RKO (cell line): ENCODE data around the gene SNX9.
A peak's percentile ranks its signal among the peaks of the same experiment; 100 is the strongest.
"Not testable (repeated sequence)": the region's sequence is repeated elsewhere in the genome, so short reads cannot be mapped to it uniquely, and the experiment has no call there.

Experiments
- DNase-seq: peaks from one replicate; pipeline ENCODE4 v3.0.0-alpha.2; 2016; ENCODE audit warnings: low spot score

Gene SNX9

GRCh38 chr6:157823001-157823527 is at the start of gene SNX9:
SNX9 (plus strand) TSS chr6:157823246; CDS start chr6:157823435, 189 bp downstream.
- peak; percentile 84 for DNase-seq

DNA sequence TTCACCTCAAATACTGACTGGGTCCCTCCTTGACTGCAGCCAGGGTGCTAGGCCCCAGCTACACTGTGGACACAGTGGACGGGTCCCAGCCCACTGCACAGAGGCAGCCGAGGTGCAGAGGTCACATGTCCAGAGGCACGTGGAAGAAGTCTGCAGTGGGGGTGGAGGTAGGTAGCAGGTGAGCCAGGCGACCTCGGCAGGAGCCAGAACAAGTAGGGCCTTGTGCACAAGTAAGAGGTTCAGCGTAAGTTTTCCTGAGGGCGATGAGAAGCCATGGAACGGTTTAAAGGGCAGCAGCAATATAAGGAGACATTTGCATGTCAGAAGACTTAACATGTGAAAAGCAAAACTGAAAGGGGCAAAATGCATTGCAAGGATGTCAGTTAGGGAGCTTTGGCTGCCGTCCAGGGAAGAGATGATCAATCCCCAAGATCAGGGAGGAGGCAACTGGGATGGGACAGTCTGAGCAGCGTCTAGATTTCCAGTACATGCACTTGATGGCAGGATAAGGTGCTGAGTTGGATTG is 49.7 kb upstream of the SNX9 start:
- no peak for DNase-seq

GRCh38 chr6:157774153-157775135 is 48.6 kb upstream of the SNX9 start:
- no peak for DNase-seq

GRCh38 chr6:157775376-157775775 is 47.7 kb upstream of the SNX9 start:
- DNase-seq, result no peak

DNA sequence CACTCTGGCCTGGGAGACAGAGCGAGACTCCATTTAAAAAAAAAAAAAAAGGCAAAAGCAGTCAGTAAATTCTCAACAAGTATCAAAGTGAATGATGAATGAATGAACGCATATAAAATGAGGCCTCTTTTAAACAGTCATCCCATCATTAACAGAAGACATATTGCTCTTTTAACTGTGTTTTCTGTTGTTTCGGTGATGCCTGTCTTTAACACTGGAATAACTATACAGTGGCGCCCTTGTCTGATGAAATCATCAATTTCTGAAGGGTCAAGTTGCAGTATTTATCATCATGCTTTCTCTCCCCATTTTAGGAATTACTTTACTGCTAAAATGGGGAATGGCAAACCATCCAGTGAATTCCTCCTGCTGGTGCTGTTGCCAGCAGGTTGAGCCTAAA is 45.7 kb upstream of the SNX9 start:
- DNase-seq, result no peak

DNA sequence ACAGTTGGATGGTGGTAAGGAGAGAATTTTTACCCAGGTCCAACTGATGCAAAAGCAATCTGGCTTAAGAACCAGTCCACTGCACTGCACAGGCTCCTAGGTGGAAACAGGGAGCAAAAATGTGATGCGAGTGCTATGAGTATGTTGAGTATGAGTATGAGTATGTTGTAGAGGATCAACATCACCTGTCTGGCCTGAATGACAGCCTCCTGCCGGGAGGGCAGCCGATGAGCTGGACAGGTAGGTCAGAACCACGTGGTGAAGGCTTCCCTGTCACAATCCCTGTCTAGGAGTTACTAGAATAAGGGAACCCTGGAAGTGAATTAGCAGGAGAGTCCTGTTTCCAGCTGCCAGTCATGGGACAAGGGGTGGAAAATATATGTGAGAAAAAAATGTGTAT is 44.3 kb upstream of the SNX9 start:
- DNase-seq, result no peak

GRCh38 chr6:157779705-157780604 is 43.1 kb upstream of the SNX9 start:
- DNase-seq, result no peak

DNA sequence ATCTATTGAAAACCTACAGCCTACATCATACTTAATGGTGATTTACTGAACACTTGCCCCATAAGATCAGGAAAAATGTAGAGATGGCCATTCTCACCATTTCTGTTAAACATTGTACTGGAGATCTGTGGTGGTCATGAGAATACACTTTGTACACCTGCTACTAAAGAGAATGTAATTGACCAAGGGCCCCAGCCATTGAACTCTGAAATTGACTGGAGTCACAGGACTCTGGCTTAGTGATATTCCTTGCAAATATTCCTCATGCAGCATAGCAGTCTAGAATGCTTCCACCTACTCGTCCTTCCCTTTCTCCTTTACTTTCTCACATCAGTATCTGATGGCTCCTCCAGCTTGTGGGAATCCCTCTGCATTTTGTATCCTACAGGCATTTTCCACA is 37.4 kb upstream of the SNX9 start:
- DNase-seq, result no peak

DNA sequence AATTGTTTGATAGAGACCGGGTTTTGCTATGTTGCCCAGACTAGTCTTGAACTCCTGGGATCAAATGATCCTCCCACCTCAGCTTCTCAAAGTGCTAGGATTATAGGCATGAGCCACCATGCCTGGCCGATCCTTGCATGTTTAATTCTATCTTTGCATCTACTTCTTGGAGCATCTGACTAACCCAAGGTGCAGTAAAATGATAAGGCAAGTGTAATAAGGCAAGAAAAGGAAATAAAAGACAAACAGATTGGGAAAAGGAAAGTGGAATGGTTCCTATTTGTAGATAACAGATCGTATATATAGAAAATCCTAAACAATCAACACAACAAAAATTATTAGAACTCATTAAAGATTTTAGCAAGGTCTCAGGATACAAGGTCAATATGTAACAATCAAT is 36.8 kb upstream of the SNX9 start:
- DNase-seq, result no peak

DNA sequence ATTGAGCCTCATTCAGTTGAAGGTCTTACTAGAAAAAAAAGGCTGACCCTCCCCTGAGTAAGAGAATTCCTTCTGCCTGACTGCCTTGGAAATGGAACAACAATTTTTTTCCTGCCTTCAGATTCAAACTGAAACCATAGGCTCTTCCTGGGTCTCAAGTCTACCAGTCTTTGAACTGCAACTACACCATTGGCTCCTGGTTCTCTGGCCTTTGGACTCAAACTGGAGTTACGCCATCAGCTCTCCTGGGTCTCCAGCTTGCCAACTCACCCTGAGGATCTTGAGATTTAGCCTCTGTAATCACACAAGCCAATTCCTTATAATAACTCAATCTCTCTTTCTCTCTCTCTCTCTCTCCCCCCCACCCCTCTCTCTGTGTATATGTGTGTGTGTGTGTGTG is 36.0 kb upstream of the SNX9 start:
- peak; percentile 29 for DNase-seq

DNA sequence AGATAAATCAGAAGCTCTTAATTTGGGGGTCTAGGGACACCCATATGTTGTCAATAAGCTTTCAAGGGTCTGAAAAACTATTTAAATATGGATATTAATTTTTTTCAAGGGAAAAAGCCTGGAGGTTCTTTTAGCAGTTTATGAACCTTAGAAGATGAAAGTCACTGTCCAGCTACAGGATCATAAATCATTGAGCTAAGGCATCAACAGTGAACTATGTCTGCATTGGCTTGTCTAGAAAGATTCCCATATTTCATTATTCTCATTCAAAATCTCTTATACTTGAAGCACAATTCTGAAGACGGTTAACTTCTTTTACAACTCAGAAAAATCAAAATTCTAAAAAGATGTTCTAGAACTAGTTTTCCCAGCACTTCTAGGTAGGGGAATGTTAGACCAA is 34.9 kb upstream of the SNX9 start:
- no peak for DNase-seq

- no peak for DNase-seq
Measured at GRCh38 chr6:157789297-157789696, 33.7 kb upstream of the SNX9 start.

DNA sequence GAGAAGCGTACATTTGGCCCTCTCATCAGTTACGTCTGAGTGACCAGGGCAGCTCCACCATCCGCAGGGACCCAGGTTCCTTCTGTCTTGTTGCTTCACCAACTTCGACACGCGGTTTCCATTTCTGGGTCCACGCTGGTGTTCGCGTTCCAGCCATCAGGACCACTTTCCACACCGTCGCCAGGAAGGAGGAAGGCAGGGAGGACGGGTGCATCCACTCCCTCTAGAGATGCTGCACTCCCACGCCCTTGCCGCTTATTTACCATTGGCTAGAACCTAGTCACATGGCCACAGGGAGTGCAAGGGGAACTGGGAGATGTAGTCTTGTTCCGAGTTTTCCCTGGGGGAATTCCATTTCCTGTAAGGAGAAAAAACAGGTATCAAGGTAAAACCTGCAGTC is 33.2 kb upstream of the SNX9 start:
- DNase-seq, result no peak

GRCh38 chr6:157790548-157791160 is 32.4 kb upstream of the SNX9 start:
- DNase-seq, result no peak

DNA sequence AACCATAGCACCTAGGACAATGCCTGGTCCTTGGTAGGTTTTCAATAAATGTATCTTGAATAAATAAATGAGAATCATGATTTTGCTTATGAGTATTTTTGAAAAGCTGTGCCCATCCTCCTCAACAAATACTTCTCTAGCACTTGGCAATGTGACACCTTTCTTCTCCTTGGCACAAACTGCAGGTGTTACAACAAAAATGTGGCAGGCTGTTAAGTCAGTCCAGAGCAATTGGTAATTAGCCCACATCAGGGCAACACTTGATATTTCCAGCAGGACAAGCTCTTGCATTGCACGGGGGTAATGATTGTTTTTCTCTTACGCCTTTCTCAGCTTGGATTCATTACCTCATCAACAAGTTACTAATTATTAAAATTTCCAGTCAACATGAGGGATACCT is 31.6 kb upstream of the SNX9 start:
- DNase-seq, result no peak

- no peak for DNase-seq
Measured at GRCh38 chr6:157792671-157793070, 30.4 kb upstream of the SNX9 start.

GRCh38 chr6:157794012-157794411 is 29.0 kb upstream of the SNX9 start:
- DNase-seq, result not testable (repeated sequence)

- DNase-seq, result no peak
Measured at GRCh38 chr6:157795841-157796240, 27.2 kb upstream of the SNX9 start.

DNA sequence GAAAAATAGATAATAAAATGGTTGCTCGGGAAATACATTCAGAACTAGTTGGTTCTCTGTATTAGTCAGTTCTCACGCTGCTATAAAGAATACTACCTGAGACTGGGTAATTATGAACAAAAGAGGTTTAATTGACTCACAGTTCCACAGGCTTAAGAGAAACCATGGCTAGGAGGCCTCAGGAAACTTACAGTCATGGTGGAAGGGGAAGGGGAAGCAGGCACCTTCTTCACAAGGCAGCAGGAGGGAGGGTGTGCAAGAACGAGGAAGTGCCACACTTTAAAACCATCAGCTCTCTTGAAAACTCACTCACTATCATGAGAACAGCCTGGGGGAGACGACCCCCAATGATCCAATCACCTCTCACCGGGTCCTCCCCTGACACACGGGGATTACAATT is 24.2 kb upstream of the SNX9 start:
- DNase-seq, result no peak

- not testable (repeated sequence) for DNase-seq
Measured at GRCh38 chr6:157799561-157799960, 23.5 kb upstream of the SNX9 start.

DNA sequence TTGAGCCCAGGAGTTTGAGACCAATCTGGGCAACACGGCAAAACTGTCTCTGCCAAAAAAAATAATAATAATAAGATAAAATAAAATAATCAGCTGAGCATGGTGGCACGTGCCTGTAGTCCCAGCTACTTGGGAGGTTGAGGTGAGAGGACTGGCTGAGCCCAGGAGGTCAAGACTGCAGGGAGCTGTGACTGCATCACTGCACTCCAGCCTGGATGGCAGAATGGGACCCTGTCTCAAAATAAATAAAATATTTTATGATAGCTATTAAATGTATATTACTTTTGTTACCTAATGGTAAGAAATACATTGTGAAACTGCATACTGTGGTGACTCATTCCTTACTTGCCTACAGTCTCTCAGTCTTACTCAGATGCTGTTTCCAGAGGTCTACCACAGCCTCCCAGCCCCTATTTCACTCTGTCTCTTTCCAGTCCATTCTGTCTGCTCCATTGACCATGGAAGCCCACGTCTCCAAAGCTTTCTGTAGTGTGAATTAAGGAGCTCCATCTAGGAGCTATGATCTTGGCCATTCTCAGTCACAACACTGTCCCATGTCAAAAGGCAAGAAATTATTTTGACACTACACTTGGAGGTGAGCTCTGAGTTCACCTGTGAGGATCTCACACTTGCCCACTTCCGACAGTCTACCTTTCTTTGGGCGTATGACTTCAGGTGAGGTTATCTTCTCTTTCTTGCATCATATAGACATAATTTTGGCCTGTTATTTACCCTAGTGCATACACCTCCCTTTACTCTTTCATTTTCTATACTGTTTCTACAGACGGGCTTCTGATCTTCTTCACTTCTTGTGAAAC is 22.4 kb upstream of the SNX9 start:
- DNase-seq, result peak; percentile 66
